Measurements from ENCODE around the gene TCERG1L.

TCERG1L gene

GRCh38 chr10:131269776-131270460, 41.6 kb downstream of the TCERG1L start:
- no peak for DNase-seq

GRCh38 chr10:131267814-131268095, 43.8 kb downstream of the TCERG1L start:
- DNase-seq: no peak

GRCh38 chr10:131266936-131267813, 44.3 kb downstream of the TCERG1L start:
- no peak for DNase-seq

DNA sequence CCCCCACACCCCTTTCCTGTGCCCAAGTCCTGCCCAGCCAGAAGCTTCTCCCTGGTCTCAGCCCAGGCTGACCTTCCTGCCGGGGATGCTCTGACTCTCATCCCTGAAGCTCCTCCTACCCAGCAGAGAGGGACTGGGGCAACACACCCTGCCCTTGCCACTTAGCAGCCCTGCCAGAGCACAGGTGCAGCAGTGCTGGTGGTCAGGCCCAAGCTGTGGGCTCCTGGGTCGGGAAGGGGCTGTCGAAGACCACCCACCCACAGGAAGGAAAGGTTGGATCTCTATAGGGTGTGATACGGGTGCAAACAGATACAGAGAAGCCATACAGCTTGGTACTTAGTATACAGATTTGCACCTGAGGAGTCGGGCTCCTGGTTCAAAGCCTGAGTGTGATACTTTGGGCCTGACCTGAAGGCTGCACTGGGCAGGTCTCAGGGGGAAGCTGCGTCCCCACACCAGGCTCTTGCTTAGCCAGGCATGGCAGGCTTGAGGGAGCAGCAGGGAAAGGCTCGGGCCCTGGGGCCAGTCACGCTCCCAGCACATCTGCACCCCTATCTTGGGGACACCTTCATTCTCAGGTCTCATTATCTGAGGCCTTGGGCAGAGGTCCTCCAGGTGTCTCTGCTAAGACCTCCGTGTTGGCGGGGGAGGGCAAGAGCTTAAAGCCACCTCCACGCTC, 47.3 kb downstream of the TCERG1L start:
- no peak for DNase-seq

GRCh38 chr10:131261890-131262475, 49.5 kb downstream of the TCERG1L start:
- DNase-seq: no peak

GRCh38 chr10:131260452-131261211, 50.9 kb downstream of the TCERG1L start:
- DNase-seq: no peak

- DNase-seq: no peak
Observed at GRCh38 chr10:131260031-131260430, 51.5 kb downstream of the TCERG1L start.

DNA sequence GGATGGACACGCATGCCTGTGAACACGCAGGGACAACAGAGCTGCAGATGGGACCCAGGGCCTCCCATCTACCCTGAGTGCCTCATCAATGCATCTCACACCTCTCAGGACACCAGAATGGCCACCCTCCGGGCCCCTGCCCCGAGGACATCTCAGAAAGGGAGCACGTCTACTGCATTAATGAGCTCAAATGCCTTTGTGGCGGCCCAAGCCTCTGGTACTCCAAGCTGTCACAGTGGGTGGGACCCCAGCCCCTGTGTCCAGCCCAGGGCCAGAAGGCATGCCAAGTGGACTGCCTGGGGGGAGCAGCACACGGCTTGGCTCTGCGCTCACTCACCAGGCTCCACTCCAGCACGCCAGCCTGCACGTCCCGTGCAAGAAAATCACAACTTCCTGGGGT, 52.0 kb downstream of the TCERG1L start:
- no peak for DNase-seq

DNA sequence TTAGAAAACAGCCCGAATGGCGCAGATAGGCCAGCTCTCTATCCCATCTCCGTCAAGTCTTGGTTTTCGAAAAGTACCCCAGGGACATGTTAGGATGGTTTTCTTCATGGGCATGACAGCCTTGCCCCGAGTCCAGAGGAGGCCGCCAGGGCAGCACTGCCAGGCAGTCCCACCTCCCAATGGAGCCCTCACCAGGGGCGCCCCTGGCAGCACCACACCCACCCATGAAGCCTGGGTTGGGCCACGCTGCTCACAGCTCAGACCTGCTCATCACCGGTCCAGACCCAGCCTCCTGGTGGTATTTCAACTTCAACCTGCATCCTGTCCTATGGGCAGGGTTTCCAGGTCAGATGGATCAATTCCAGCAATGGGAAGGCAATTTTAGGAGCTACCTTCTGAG, 53.3 kb downstream of the TCERG1L start:
- DNase-seq: no peak

DNA sequence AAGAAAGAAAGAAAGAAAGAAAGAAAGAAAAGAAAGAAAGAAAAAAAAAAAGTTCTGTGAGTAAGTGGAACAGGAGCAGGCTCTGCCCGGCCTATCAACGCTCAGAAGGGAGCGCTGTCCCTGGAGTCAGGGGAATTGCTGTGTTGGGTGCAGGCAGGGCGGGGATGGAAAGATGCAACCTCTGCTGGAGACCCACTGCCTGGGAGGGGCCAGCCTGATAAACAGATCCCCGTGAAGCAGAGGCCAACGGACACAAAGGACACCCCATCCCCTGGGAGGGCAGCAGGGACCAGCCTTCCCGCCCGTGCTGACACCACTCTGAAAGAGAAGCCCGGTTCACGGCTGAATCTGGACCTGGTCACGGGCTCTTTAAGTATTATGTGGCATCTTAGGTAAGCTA, 54.5 kb downstream of the TCERG1L start:
- no peak for DNase-seq

DNA sequence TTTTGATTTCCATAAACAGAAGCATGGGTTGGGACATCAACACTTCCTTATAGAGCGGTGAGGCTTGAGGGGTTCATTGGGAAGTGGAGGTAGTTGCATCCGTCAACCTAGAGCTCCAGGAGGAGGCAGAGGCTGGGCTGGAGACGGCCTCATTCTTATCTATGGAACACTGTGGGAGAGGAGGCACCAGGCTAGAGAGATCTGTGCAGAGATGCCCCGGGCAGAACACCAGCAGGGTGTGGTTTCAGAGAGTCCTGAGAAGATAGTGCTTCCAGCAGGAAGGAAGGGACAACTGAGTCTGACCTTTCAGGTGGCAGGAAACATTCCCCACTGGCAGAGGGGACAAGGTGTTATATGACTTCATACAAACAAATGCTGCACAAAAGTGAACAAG, 56.7 kb downstream of the TCERG1L start:
- no peak for DNase-seq

DNA sequence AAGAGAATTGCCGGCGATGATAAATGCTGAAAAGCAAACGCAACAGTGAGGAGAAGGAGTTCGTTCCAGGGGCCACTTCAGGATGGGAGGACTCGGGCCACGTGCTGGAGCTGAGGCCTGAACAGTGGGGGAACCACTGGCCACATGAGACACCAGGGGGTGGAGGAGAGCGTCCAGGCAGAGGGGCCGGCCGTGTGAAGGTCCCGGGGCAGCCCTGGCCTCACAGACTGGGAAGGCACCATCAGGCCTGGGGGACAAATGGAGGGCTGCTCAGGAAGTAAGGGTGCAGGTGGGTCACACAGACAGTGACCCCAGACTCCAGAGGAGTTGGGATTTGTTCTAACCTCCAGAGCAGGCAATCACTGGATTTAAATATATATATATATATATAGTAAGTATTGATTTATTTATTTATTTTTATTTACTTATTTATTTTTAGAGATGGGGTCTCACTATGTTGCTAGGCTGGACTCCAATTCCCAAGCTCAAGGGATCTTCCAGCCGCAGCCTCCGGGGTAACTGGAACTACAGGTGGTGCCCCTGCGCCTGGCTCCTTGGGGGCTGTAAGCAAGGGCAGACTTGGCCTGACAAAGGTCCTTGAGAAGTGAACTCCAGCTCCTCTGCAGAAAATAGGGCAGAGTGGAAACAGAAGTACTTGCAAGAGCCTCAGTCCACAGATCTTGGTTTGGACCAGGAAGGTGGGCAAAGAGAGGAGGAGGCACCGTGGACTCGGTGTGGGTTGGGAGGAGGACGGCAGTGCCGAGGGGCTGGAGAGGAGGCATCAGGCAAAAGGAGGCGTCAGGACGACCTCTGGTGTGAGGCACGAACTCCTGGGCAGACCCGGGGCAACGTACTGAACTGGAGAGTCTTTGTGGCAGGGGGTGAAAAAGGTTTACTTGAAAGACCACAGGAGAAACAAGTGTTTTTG, 57.3 kb downstream of the TCERG1L start:
- no peak for DNase-seq

DNA sequence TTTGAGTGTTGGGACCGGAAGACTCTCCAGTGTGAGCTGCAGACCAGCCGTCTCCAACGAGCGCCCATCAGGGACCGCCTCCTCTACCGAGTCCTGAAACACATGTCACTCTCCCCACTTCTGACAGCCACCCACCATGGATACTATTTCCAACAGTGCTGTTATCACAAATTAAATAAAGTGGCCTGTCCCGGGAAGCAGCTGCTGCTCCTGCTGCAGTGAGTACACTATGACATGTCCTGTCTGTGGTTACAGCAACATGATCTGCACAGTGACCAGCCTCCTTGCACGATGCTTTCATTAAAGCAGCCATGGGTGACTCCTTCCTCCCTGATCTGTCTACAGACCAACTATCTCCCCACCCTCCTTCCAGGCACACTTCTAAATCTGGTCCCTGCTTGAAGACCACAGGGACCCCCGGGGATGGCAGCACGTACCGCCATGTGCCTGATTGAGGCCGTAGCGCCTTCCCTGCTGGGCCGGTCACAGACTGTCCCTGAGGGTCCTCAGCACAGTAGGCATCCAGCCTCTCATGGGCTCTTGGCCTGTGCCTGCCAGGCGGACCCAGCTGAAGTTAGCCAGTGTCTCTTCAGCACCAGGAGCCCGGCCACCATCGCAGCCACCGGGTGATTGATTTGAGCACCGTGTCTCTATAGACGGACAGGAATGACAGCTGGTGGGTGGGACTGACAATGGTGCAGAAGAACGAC, 58.8 kb downstream of the TCERG1L start:
- DNase-seq: no peak

GRCh38 chr10:131251146-131251541, 60.4 kb downstream of the TCERG1L start:
- no peak for DNase-seq

DNA sequence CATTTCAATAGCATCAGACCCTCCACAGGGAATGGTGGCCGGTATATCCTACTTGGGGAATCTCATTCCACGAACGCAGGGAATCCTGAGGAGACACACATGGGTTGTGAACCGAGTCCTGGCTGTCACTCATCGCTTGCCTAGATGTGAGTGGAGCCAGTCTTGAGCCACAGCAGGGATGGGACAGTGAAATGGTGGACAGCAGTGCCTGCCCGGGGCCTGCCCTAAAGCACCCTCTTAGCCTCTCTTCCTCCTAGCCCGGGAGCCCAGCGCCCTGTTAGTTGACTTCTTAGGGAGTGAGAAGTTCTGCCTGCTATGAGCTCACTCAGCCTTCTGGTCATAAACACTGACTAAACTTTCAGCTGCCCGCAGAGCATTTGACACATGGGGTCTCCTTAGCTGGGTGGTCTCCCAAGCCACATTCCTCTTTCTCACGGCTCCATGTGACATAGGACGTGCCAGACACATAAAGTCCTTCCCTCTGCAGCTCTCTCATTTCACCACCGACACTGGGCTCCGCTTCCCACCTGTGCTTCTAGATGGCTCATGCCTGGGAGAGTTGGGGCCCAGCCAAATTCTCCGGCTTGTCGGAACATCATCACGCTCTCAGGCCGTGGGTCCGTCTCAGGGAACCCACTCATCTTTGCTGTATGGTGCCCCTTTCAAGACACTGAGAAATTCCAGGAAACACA, 60.9 kb downstream of the TCERG1L start:
- no peak for DNase-seq

GRCh38 chr10:131249955-131250344, 61.6 kb downstream of the TCERG1L start:
- no peak for DNase-seq

DNA sequence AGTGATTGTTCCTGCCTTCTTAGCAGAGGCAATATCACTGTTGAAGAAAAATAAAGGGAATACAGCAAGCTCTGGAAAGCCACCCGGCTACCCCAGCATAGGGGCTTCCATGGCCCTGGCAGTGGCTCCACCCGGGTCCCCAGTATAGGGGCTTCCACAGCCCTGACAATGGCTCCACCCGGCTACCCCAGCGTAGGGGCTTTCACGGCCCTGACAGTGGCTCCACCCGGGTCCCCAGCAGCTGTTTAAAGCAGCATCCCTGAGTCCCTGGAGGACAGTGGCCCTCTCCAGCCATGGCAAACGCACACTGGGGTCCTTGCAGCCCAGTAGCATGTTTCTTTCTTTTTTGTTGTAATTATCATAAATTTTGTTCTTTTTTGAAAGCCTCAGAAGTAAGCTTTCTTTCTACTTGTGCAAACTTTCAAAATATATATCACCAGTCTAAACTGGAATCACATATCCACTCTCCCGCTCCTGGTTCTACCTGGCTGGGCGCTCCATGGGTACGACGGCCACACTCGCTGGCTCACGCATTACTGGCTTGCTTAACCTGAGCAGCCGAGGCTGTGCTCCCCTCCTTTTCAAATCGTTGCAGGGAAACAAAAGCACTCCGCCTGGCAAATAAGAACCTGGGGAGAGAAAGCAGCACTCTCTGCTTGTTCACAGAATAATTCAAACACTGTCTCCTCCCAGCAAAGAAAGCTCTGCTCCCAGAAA, 62.1 kb downstream of the TCERG1L start:
- DNase-seq: no peak

DNA sequence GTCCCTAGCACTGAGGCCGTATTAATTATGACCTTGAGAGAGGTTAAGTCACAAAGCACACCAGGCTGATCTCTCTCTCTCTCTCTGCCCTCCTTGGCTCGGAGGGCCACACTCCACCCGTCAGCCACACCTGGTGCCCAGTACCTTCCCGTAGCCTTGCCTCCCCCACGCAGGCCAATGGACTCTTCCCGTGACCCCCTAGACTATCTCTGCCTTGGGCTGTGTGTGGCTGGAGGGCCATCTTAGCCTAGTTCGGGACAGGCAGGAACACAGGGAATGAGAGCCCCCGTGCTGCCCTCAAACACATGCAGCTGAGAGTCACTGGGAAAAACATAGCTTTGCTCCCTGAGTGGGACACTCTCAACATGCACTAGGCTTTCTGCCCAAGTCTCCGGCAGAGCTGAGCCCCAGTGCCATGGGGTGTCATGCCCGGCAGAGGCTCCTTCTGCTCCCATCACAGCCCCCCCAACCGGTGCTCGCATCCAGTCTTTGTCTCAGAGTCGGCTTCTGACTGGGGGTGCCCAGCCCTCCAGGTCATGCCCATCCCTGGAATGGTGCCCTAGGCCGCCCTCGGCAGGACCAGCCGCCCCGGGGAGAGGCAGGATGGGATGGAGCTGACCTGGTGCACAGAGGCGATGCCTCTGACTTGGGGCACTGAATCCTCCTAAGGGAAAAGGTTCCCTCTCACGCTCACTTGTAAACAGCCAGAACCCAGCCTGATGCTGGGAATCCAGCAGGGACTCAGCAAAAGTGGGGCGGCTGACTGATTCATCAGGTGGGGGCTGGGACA, 63.0 kb downstream of the TCERG1L start:
- DNase-seq: no peak

DNA sequence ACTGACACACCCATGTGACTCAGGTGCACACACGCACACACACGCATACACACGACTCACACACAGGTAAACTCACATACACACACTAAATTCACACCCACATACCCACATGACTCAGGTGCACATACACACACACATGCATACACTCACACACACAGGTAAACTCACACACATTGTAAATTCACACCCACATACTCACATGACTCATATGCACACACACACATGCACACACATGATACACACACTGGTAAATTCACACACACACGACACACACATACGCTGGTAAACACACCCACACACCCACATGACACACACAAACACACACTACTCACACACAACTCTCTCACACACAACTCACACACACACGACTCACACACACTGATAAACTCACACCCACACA, 63.6 kb downstream of the TCERG1L start:
- no peak for DNase-seq
